Hematopoietic multipotent progenitor cell treated with erythropoietin and hydrocortisone succinate and interleukin-3 and kit ligand, for 15 days (in vitro differentiated cells): Measurements from ENCODE around the gene PPP1R10.

Source experiments
- DNase-seq: peaks from one replicate; pipeline ENCODE4 v3.0.0-alpha.2; 2015; ENCODE audit warnings: low spot score

The PPP1R10 gene

GRCh38 chr6:30556066-30556905 lies 60.8 kb downstream of the PPP1R10 start, which contains the start of gene GNL1:
TSS of gene GNL1 (minus strand) at chr6:30556489. CDS start at chr6:30556203, 286 bp downstream.
- peak; percentile 92 for DNase-seq

GRCh38 chr6:30555816-30556065 lies 61.3 kb downstream of the PPP1R10 start:
- DNase-seq: no peak

DNA sequence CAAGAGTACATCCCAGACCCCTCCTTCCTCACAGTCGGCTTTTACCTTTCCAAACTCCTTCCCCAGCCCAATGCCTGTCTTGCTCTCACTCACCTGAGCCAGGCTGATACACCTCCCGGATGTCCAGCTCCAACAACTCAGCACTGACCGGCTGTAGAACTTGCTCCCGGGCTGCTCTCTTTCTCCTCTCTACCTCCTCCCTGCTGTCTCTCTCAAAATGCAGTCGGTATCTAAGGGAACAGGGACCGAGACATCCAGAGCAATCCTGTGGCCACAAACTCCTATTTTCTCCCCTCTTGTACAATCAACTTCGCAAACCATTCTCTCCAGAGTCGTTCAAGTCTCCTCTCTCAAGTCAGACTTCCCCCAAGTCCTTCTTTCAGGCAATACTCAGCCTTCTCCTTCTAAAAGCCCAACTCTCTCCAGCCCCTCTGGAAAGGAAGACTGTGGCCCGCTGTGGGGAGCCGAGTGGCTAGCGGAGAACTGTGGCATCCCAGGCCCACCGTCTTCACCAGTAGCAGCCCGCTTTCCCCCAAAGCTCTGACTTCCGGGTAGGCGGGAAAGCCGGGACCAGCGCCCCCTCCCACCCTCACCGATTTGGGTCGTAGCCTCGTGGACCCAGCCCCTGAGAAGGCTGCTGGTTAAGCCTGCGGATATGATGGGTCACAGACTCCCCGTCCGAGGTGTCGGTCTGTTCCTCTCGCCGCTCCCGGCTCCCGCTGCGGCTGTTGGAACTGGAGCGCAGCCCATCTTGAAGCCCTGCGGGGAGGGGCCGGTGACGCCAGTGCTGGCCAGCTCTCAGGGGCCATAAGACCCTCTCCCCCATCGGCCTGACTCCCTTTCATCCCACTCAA lies 61.9 kb downstream of the PPP1R10 start:
- DNase-seq: no peak

- DNase-seq: no peak
Observed at GRCh38 chr6:30554404-30554803, 62.6 kb downstream of the PPP1R10 start.
